GM12878 (cell line): ENCODE data around the gene DOK7. TPM values are rescaled to one million over a fixed set of nuclear protein-coding genes. Genes with fewer than 3 reads are reported as not detected.

Source experiments
- ATF3 ChIP-seq: IDR thresholded peaks from 2 replicates; pipeline ENCODE4 v1.6.1; 2011; ENCODE audit warnings: low read depth, mild to moderate bottlenecking, low read length, moderate library complexity, borderline replicate concordance; ENCODE audit errors: extremely low read depth
- ATF7 ChIP-seq: fragments of 450-650 bp; IDR thresholded peaks from 2 replicates; pipeline ENCODE4 v1.6.1; 2016; ENCODE audit warnings: low read depth, mild to moderate bottlenecking
- BMI1 ChIP-seq: fragments of 450-650 bp; IDR thresholded peaks from 2 replicates; pipeline ENCODE4 v1.6.1; 2016; ENCODE audit warnings: mild to moderate bottlenecking, moderate library complexity, borderline replicate concordance
- BRCA1 ChIP-seq: IDR thresholded peaks from 2 replicates; pipeline ENCODE4 v1.6.1; 2011; ENCODE audit warnings: low read depth, low read length, improper control_type of control experiment
- CBX3 ChIP-seq: fragments of 200-600 bp; sonication (generic); IDR thresholded peaks from 2 replicates; pipeline ENCODE4 v1.6.1; 2016; ENCODE audit warnings: low read depth, borderline replicate concordance
- CEBPB ChIP-seq, 2 experiments: fragments of 150-350 bp in 1 of 2; IDR thresholded peaks; 2 replicates each; pipeline ENCODE4 v1.6.1; 2012 to 2014; ENCODE audit warnings: low read depth in 2 of 2, low read length in 2 of 2, borderline replicate concordance in 1 of 2, inconsistent platforms in 1 of 2
- DPF2 ChIP-seq: fragments of 450-650 bp; IDR thresholded peaks from 2 replicates; pipeline ENCODE4 v1.6.1; 2017; ENCODE audit warnings: mild to moderate bottlenecking
- EGR1 ChIP-seq, 2 experiments: IDR thresholded peaks; 1 replicate in 1 of 2; 2 replicates in 1 of 2; pipeline ENCODE4 v1.6.1; 2011 to 2012; ENCODE audit warnings: low read depth in 2 of 2, low read length in 2 of 2, borderline replicate concordance in 1 of 2, mild to moderate bottlenecking in 1 of 2, moderate library complexity in 1 of 2
- EZH2 ChIP-seq: IDR thresholded peaks from 2 replicates; pipeline ENCODE4 v1.6.1; 2012; ENCODE audit warnings: low read depth, mild to moderate bottlenecking, control low read depth, inconsistent platforms, low read length, borderline replicate concordance; ENCODE audit not compliant: control insufficient read depth
- GATAD2B ChIP-seq: fragments of 450-650 bp; conservative IDR thresholded peaks from 2 replicates; pipeline ENCODE4 v1.6.1; 2017; ENCODE audit warnings: low read depth, mild to moderate bottlenecking, moderate library complexity
- IKZF1 ChIP-seq: fragments of 450-650 bp; conservative IDR thresholded peaks from 2 replicates; pipeline ENCODE4 v1.6.1; 2017; ENCODE audit warnings: antibody characterized with exemption, mild to moderate bottlenecking
- IKZF2 ChIP-seq, 2 experiments: fragments of 450-650 bp; IDR thresholded peaks; 2 replicates each; pipeline ENCODE4 v1.6.1; 2017; ENCODE audit warnings: mild to moderate bottlenecking in 2 of 2, moderate library complexity in 2 of 2
- IRF5 ChIP-seq: fragments of 450-650 bp; IDR thresholded peaks from 2 replicates; pipeline ENCODE4 v1.6.1; 2017; ENCODE audit warnings: borderline replicate concordance
- JUNB ChIP-seq: IDR thresholded peaks from 2 replicates; pipeline ENCODE4 v1.6.1; 2016; ENCODE audit warnings: antibody characterized with exemption, mild to moderate bottlenecking
- KDM1A ChIP-seq: fragments of 200-600 bp; sonication (generic); IDR thresholded peaks from 2 replicates; pipeline ENCODE4 v1.6.1; 2016; ENCODE audit warnings: borderline replicate concordance
- MEF2B ChIP-seq: fragments of 450-650 bp; IDR thresholded peaks from 2 replicates; pipeline ENCODE4 v1.6.1; 2018; ENCODE audit warnings: mild to moderate bottlenecking, moderate library complexity; ENCODE audit not compliant: partially characterized antibody, poor library complexity, severe bottlenecking
- MXI1 ChIP-seq: fragments of 150-350 bp; IDR thresholded peaks from 2 replicates; pipeline ENCODE4 v1.6.1; 2011; ENCODE audit warnings: low read depth, mild to moderate bottlenecking, inconsistent platforms, low read length, improper control_type of control experiment
- NR2C1 ChIP-seq: fragments of 450-650 bp; IDR thresholded peaks from 2 replicates; pipeline ENCODE4 v1.6.1; 2017; ENCODE audit warnings: antibody characterized with exemption, mild to moderate bottlenecking, moderate library complexity
- NR2F1 ChIP-seq: fragments of 450-650 bp; conservative IDR thresholded peaks from 2 replicates; pipeline ENCODE4 v1.6.1; 2017; ENCODE audit warnings: mild to moderate bottlenecking
- PAX5 ChIP-seq: IDR thresholded peaks from 2 replicates; pipeline ENCODE4 v1.6.1; 2011; ENCODE audit warnings: low read depth, low read length, borderline replicate concordance
- RAD21 ChIP-seq: IDR thresholded peaks from 2 replicates; pipeline ENCODE4 v1.6.1; 2011; ENCODE audit warnings: mild to moderate bottlenecking, low read depth, low read length, moderate library complexity; ENCODE audit not compliant: insufficient read depth
- RUNX3 ChIP-seq: IDR thresholded peaks from 2 replicates; pipeline ENCODE4 v1.6.1; 2012; ENCODE audit warnings: low read length, inconsistent platforms
- SKIL ChIP-seq: fragments of 450-650 bp; IDR thresholded peaks from 2 replicates; pipeline ENCODE4 v1.6.1; 2017; ENCODE audit warnings: mild to moderate bottlenecking, low read depth, inconsistent platforms; ENCODE audit not compliant: poor library complexity, severe bottlenecking
- SMARCA5 ChIP-seq: fragments of 450-650 bp; IDR thresholded peaks from 2 replicates; pipeline ENCODE4 v1.6.1; 2017; ENCODE audit warnings: mild to moderate bottlenecking
- SREBF1 ChIP-seq: IDR thresholded peaks from 2 replicates; pipeline ENCODE4 v1.6.1; 2012; ENCODE audit warnings: mild to moderate bottlenecking, low read length
- STAT3 ChIP-seq: IDR thresholded peaks from 2 replicates; pipeline ENCODE4 v1.6.1; 2011; ENCODE audit warnings: low read depth, low read length, improper control_type of control experiment
- TAF1 ChIP-seq: IDR thresholded peaks from 2 replicates; pipeline ENCODE4 v1.6.1; 2011; ENCODE audit warnings: mild to moderate bottlenecking, low read depth, low read length, borderline replicate concordance
- TCF3 ChIP-seq: IDR thresholded peaks from 2 replicates; pipeline ENCODE4 v1.6.1; 2012; ENCODE audit warnings: low read depth, mild to moderate bottlenecking, low read length, borderline replicate concordance; ENCODE audit not compliant: insufficient read depth
- ZNF217 ChIP-seq: fragments of 450-650 bp; IDR thresholded peaks from 2 replicates; pipeline ENCODE4 v1.6.1; 2017; ENCODE audit warnings: antibody characterized with exemption, mild to moderate bottlenecking
- polyA plus RNA-seq, 11 experiments: library from polyadenylated mRNA; depleted of rRNA in 4 of 11; unstranded in 6 of 11; stranded (reverse) in 5 of 11; fragments of >200 nt; fragmentation: Nextera tagmentation in 4 of 11; fragmentation: Illumina TruSeq in 1 of 11; extraction: Ambion mirVana in 4 of 11; extraction: Trizol in 1 of 11; gene quantifications; 1 replicate in 1 of 11; 2 replicates in 10 of 11; pipeline versions ENCODE4 v1.2.1 to v1.2.3, GENCODE V29; 2011 to 2016; ENCODE audit warnings: inconsistent platforms in 2 of 11, missing spikeins in 2 of 11, low read depth in 1 of 11
- total RNA-seq, 4 experiments: library from RNA; depleted of rRNA in 3 of 4; stranded (reverse); fragments of >200 nt in 3 of 4; fragmentation: Illumina TruSeq in 1 of 4; extraction: Trizol in 1 of 4; gene quantifications; 2 replicates each; pipeline versions ENCODE4 v1.2.1 to v1.2.3, GENCODE V29; 2013 to 2021

The DOK7 gene
- total and polyA plus RNA-seq, 10 of the 15 experiments (the other 5 are each of a cell fraction or from before 2014, with no cell fraction given): 0.04 to 0.46 (median 0.18) TPM; not detected in 4

GRCh38 chr4:3489451-3489962 lies 26.4 kb downstream of the DOK7 start (continued):
- TF ChIP-seq IKZF2 (IDR thresholded peaks at IDR 0.05) (0 out of 4 replicates have a peak, but pooled peaks have one; percentile 12 to 26), IKZF1 (peak; percentile 49), GATAD2B (0 out of 2 replicates have a peak, but pooled peaks have one; percentile 42), DPF2 (peak; percentile 43; the same call in 1 of the 2 replicates), MEF2B (peak; percentile 76), ATF7 (no peak), RAD21 (no peak), SREBF1 (no peak), BRCA1 (no peak), SMARCA5 (no peak), NR2F1 (no peak), EGR1 (IDR thresholded peaks at IDR 0.05; ENCODE audit: borderline replicate concordance in 1 of 2, low read depth in 2 of 2, low read length in 2 of 2) (no peak), ZNF217 (no peak), CBX3 (no peak), TAF1 (no peak), STAT3 (no peak), TCF3 (no peak), BMI1 (no peak), KDM1A (no peak), EZH2 (no peak), IRF5 (no peak), MXI1 (no peak), ATF3 (no peak), RUNX3 (0 out of 2 replicates have a peak, but pooled peaks have one; percentile 13), SKIL (no peak), CEBPB (IDR thresholded peaks at IDR 0.05; ENCODE audit: borderline replicate concordance in 1 of 2, low read depth in 2 of 2, low read length in 2 of 2) (no peak), JUNB (no peak), PAX5 (peak; percentile 50; the same call in 1 of the 2 replicates), NR2C1 (no peak)
